22Rv1 (cell line): Measurements from ENCODE around the gene CFAP70.

Source experiments
- ZFX ChIP-seq: fragments of 450-650 bp; IDR thresholded peaks from 2 replicates; pipeline ENCODE4 v1.6.1; 2017; ENCODE audit warnings: antibody characterized with exemption, borderline replicate concordance
- TF ChIP-seq, protein P1 (sequence below): fragments of 450-650 bp; IDR thresholded peaks from 2 replicates; pipeline ENCODE4 v1.5.1; 2017; ENCODE audit warnings: mild to moderate bottlenecking

DNA sequence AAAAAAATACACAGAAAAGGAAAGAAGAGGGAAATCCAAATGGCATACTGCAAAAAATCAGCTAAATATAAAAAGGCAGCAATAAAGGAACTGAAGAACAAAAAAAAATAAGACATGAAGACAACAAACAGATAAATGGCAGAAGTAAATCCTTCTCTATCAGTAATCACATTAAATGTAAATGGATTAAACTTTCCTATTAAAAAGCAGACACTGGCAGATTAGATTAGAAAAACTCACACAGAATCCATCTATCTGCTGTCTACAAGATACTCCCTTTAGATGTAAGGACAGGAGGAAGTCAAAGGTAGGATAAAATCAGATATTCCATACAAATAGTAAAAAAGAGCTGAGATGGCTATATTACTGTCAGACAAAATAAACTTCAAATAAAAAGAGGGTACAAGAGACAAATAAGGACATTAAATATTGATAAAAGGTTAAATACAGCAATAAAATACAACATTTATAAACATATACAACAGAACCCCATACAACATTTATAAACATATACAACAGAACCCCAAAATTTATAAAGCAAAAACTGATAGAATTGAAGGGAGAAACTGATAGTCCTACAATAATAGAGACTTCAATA is 51.4 kb downstream of the CFAP70 start:
- TF ChIP-seq, protein P1, sequence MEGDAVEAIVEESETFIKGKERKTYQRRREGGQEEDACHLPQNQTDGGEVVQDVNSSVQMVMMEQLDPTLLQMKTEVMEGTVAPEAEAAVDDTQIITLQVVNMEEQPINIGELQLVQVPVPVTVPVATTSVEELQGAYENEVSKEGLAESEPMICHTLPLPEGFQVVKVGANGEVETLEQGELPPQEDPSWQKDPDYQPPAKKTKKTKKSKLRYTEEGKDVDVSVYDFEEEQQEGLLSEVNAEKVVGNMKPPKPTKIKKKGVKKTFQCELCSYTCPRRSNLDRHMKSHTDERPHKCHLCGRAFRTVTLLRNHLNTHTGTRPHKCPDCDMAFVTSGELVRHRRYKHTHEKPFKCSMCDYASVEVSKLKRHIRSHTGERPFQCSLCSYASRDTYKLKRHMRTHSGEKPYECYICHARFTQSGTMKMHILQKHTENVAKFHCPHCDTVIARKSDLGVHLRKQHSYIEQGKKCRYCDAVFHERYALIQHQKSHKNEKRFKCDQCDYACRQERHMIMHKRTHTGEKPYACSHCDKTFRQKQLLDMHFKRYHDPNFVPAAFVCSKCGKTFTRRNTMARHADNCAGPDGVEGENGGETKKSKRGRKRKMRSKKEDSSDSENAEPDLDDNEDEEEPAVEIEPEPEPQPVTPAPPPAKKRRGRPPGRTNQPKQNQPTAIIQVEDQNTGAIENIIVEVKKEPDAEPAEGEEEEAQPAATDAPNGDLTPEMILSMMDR, result no peak
- TF ChIP-seq ZFX, result no peak
